ENCODE results near the gene ZNF787.

Gene ZNF787

GRCh38 chr19:56125806-56126590 is 4.9 kb upstream of the ZNF787 start:
- Histone ChIP-seq H3K27ac (ENCODE audit: low read depth, low read length) (no peak overlapping the region), H3K79me1 (ENCODE audit: low read length) (peaks cover 2% of the 10 kb centered on the region), H2AFZ (ENCODE audit: insufficient read depth, low read length, poor library complexity) (no peak overlapping the region), H3K9ac (ENCODE audit: low read length) (no peak overlapping the region), H4K8ac (ENCODE audit: low read depth, low read length) (no peak overlapping the region), H3K4ac (ENCODE audit: low read depth, low read length) (no peak overlapping the region), H2BK12ac (ENCODE audit: low read length) (no peak overlapping the region), H3K36me3 (ENCODE audit: control insufficient read depth in 1 of 2, insufficient read depth in 2 of 2, low read length in 2 of 2) (no peaks in the 10 kb centered on the region), H2BK5ac (ENCODE audit: low read depth, low read length, poor library complexity) (no peak overlapping the region), H2BK120ac (ENCODE audit: insufficient read depth, low read length, poor library complexity) (no peak overlapping the region), H3K27me3 (ENCODE audit: insufficient read depth, low read length) (no peaks in the 10 kb centered on the region), H3K79me2 (ENCODE audit: control insufficient read depth, insufficient read depth, low read length, poor library complexity) (no peaks in the 10 kb centered on the region), H3K4me3 (ENCODE audit: low read depth, low read length) (no peak overlapping the region), H3K23ac (ENCODE audit: low read length) (no peak overlapping the region), H3K4me2 (ENCODE audit: low read length) (no peak overlapping the region), H2AK5ac (ENCODE audit: low read length) (no peak overlapping the region), H3K18ac (ENCODE audit: low read length) (no peak overlapping the region), H3K4me1 (ENCODE audit: control insufficient read depth in 1 of 2, insufficient read depth in 2 of 2, low read length in 2 of 2) (peaks cover 0 to 3% of the 10 kb centered on the region in 2 experiments), H3K9me3 (ENCODE audit: insufficient read depth, low read depth, low read length) (no peaks in the 10 kb centered on the region), H4K91ac (ENCODE audit: low read depth, low read length) (no peak overlapping the region), H3K14ac (ENCODE audit: low read length) (no peak overlapping the region), H4K12ac (ENCODE audit: low read depth, low read length) (no peak overlapping the region)
- no peak for DNase-seq
- WGBS (ENCODE audit: extremely low coverage, insufficient coverage, insufficient read length), result no CpG with 5 or more reads among the region's 16 CpGs

- Histone ChIP-seq H3K27me3 (ENCODE audit: insufficient read depth, low read length) (no peaks in the 10 kb centered on the region), H3K79me1 (ENCODE audit: low read length) (peaks cover 11% of the 10 kb centered on the region), H2BK5ac (ENCODE audit: low read depth, low read length, poor library complexity) (no peak overlapping the region), H3K4me3 (ENCODE audit: low read depth, low read length) (no peak overlapping the region), H3K18ac (ENCODE audit: low read length) (no peak overlapping the region), H2BK12ac (ENCODE audit: low read length) (no peak overlapping the region), H4K91ac (ENCODE audit: low read depth, low read length) (no peak overlapping the region), H4K8ac (ENCODE audit: low read depth, low read length) (no peak overlapping the region), H3K9me3 (ENCODE audit: insufficient read depth, low read depth, low read length) (no peaks in the 10 kb centered on the region), H2AK5ac (ENCODE audit: low read length) (no peak overlapping the region), H2AFZ (ENCODE audit: insufficient read depth, low read length, poor library complexity) (no peak overlapping the region), H3K79me2 (ENCODE audit: control insufficient read depth, insufficient read depth, low read length, poor library complexity) (peaks cover 9% of the 10 kb centered on the region), H4K12ac (ENCODE audit: low read depth, low read length) (no peak overlapping the region), H2BK120ac (ENCODE audit: insufficient read depth, low read length, poor library complexity) (no peak overlapping the region), H3K4me2 (ENCODE audit: low read length) (no peak overlapping the region), H3K23ac (ENCODE audit: low read length) (no peak overlapping the region), H3K27ac (ENCODE audit: low read depth, low read length) (no peak overlapping the region), H3K9ac (ENCODE audit: low read length) (no peak overlapping the region), H3K36me3 (ENCODE audit: control insufficient read depth in 1 of 2, insufficient read depth in 2 of 2, low read length in 2 of 2) (no peaks in the 10 kb centered on the region), H3K4ac (ENCODE audit: low read depth, low read length) (no peak overlapping the region), H3K14ac (ENCODE audit: low read length) (no peak overlapping the region), H3K4me1 (ENCODE audit: control insufficient read depth in 1 of 2, insufficient read depth in 2 of 2, low read length in 2 of 2) (peaks cover 5 to 8% of the 10 kb centered on the region in 2 experiments)
- no peak for DNase-seq
- WGBS (ENCODE audit: extremely low coverage, insufficient coverage, insufficient read length), result no CpG with 5 or more reads among the region's 4 CpGs
Measured at GRCh38 chr19:56124578-56124977, 3.5 kb upstream of the ZNF787 start.

GRCh38 chr19:56123266-56123891 is 2.3 kb upstream of the ZNF787 start:
- Histone ChIP-seq H3K9me3 (ENCODE audit: insufficient read depth, low read depth, low read length) (no peaks in the 10 kb centered on the region), H2BK120ac (ENCODE audit: insufficient read depth, low read length, poor library complexity) (no peak overlapping the region), H2BK12ac (ENCODE audit: low read length) (no peak overlapping the region), H3K79me2 (ENCODE audit: control insufficient read depth, insufficient read depth, low read length, poor library complexity) (peaks cover 21% of the 10 kb centered on the region), H3K9ac (ENCODE audit: low read length) (no peak overlapping the region), H3K4ac (ENCODE audit: low read depth, low read length) (no peak overlapping the region), H3K4me3 (ENCODE audit: low read depth, low read length) (no peak overlapping the region), H3K36me3 (ENCODE audit: control insufficient read depth in 1 of 2, insufficient read depth in 2 of 2, low read length in 2 of 2) (peaks cover 6 to 7% of the 10 kb centered on the region in 2 experiments), H3K27ac (ENCODE audit: low read depth, low read length) (no peak overlapping the region), H3K14ac (ENCODE audit: low read length) (no peak overlapping the region), H3K23ac (ENCODE audit: low read length) (no peak overlapping the region), H3K4me1 (ENCODE audit: control insufficient read depth in 1 of 2, insufficient read depth in 2 of 2, low read length in 2 of 2) (peaks cover 7 to 16% of the 10 kb centered on the region in 2 experiments), H3K27me3 (ENCODE audit: insufficient read depth, low read length) (no peaks in the 10 kb centered on the region), H2AK5ac (ENCODE audit: low read length) (no peak overlapping the region), H3K79me1 (ENCODE audit: low read length) (peaks cover 11% of the 10 kb centered on the region), H4K91ac (ENCODE audit: low read depth, low read length) (no peak overlapping the region), H4K12ac (ENCODE audit: low read depth, low read length) (no peak overlapping the region), H3K18ac (ENCODE audit: low read length) (no peak overlapping the region), H2AFZ (ENCODE audit: insufficient read depth, low read length, poor library complexity) (no peak overlapping the region), H4K8ac (ENCODE audit: low read depth, low read length) (no peak overlapping the region), H2BK5ac (ENCODE audit: low read depth, low read length, poor library complexity) (no peak overlapping the region), H3K4me2 (ENCODE audit: low read length) (no peak overlapping the region)
- no peak for DNase-seq
- WGBS (ENCODE audit: extremely low coverage, insufficient coverage, insufficient read length), result no CpG with 5 or more reads among the region's 16 CpGs

GRCh38 chr19:56120371-56121179 is 520 bp downstream of the ZNF787 start:
- H4K8ac ChIP-seq (ENCODE audit: low read depth, low read length), result peak overlapping the region; percentile 89
- H2BK12ac ChIP-seq (ENCODE audit: low read length), result no peak overlapping the region
- peak overlapping the region; percentile 75 for H3K27ac ChIP-seq (ENCODE audit: low read depth, low read length)
- H3K4me1 ChIP-seq (ENCODE audit: control insufficient read depth in 1 of 2, insufficient read depth in 2 of 2, low read length in 2 of 2), result peaks cover 8 to 16% of the 10 kb centered on the region in 2 experiments
- H2AFZ ChIP-seq (ENCODE audit: insufficient read depth, low read length, poor library complexity), result peak overlapping the region; percentile 26
- peaks cover 11% of the 10 kb centered on the region for H3K79me1 ChIP-seq (ENCODE audit: low read length)
- H3K36me3 ChIP-seq (ENCODE audit: control insufficient read depth in 1 of 2, insufficient read depth in 2 of 2, low read length in 2 of 2), result peaks cover 18 to 21% of the 10 kb centered on the region in 2 experiments
- H3K9me3 ChIP-seq (ENCODE audit: insufficient read depth, low read depth, low read length), result no peaks in the 10 kb centered on the region
- no CpG with 5 or more reads among the region's 99 CpGs for WGBS (ENCODE audit: extremely low coverage, insufficient coverage, insufficient read length)
- peak overlapping the region; percentile 45 for H4K12ac ChIP-seq (ENCODE audit: low read depth, low read length)
- no peak overlapping the region for H3K23ac ChIP-seq (ENCODE audit: low read length)
- H3K27me3 ChIP-seq (ENCODE audit: insufficient read depth, low read length), result no peaks in the 10 kb centered on the region
- DNase-seq, result peak; percentile 68 to 80
- H2BK120ac ChIP-seq (ENCODE audit: insufficient read depth, low read length, poor library complexity), result peak overlapping the region; percentile 39
- H4K91ac ChIP-seq (ENCODE audit: low read depth, low read length), result peak overlapping the region; percentile 95
- H3K4me3 ChIP-seq (ENCODE audit: low read depth, low read length), result peak overlapping the region; percentile 85
- H2AK5ac ChIP-seq (ENCODE audit: low read length), result peak overlapping the region; percentile 86
- peaks cover 41% of the 10 kb centered on the region for H3K79me2 ChIP-seq (ENCODE audit: control insufficient read depth, insufficient read depth, low read length, poor library complexity)
- peak overlapping the region; percentile 88 for H3K9ac ChIP-seq (ENCODE audit: low read length)
- H3K4me2 ChIP-seq (ENCODE audit: low read length), result peak overlapping the region; percentile 89
- H3K4ac ChIP-seq (ENCODE audit: low read depth, low read length), result peak overlapping the region; percentile 99
- peak overlapping the region; percentile 95 for H3K14ac ChIP-seq (ENCODE audit: low read length)
- H3K18ac ChIP-seq (ENCODE audit: low read length), result peak overlapping the region; percentile 88
- H2BK5ac ChIP-seq (ENCODE audit: low read depth, low read length, poor library complexity), result peak overlapping the region; percentile 79

Data from trophoblast cell (in vitro differentiated cells and primary cell).